ENCODE results near the gene ADAM15. TPM values are rescaled to one million over a fixed set of nuclear protein-coding genes. Genes with fewer than 3 reads are reported as not detected.
A peak's percentile ranks its signal among the peaks of the same experiment; 100 is the strongest.

Gene ADAM15
- total RNA-seq, 4 donors from 2014 or later: 232 to 289 (median 279) TPM

- 71 to 84% methylated on average over 3 to 6 of the region's 6 CpGs for WGBS, 2 donors
These were observed 39.6 kb upstream of the ADAM15 start for GRCh38 chr1:155011437-155012025.

GRCh38 chr1:155012026-155012546 lies 39.0 kb upstream of the ADAM15 start:
- TF ChIP-seq POLR2A (IDR thresholded peaks at IDR 0.05): no peak
- TF ChIP-seq CTCF (IDR thresholded peaks at IDR 0.05): no peak
- DNase-seq (ENCODE audit: low spot score in 2 of 2): peak; percentile 85 to 95
- intact Hi-C loops (cut with DNase I; ENCODE audit: low total_unique reads): loop anchor here (10.0 kb wide), 1 partner anchor 47 kb away; the partner anchor contains the start of gene PYGO2
- no peak overlapping the region for H3K4me3 ChIP-seq (ENCODE audit: low read depth, poor library complexity, severe bottlenecking)
- WGBS, 2 donors: 5 to 10% methylated on average over 9 of the region's 9 CpGs

More at GRCh38 chr1:155011437-155012025, 39.6 kb upstream of the ADAM15 start:
- peak in 1 of 2 donors; percentile 89 for DNase-seq (ENCODE audit: low spot score in 2 of 2)
- intact Hi-C loops (cut with DNase I; ENCODE audit: low total_unique reads): loop anchor here (10.0 kb wide), 1 partner anchor 47 kb away; the partner anchor contains the start of gene PYGO2
- no peak overlapping the region for H3K4me3 ChIP-seq (ENCODE audit: low read depth, poor library complexity, severe bottlenecking)
- TF ChIP-seq CTCF (IDR thresholded peaks at IDR 0.05) (no peak), POLR2A (IDR thresholded peaks at IDR 0.05) (no peak)

- TF ChIP-seq CTCF (IDR thresholded peaks at IDR 0.05) (no peak), POLR2A (IDR thresholded peaks at IDR 0.05) (no peak)
- intact Hi-C loops (cut with DNase I; ENCODE audit: low total_unique reads): loop anchor here (10.0 kb wide), 1 partner anchor 48 kb away; the partner anchor contains the start of gene PYGO2
- H3K4me3 ChIP-seq (ENCODE audit: low read depth, poor library complexity, severe bottlenecking): no peak overlapping the region
- no peak for DNase-seq (ENCODE audit: low spot score in 2 of 2)
- 45 to 48% methylated on average over 3 of the region's 3 CpGs for WGBS, 2 donors
These were observed 38.1 kb upstream of the ADAM15 start for GRCh38 chr1:155012776-155013602.

GRCh38 chr1:155013632-155014031 lies 37.5 kb upstream of the ADAM15 start:
- TF ChIP-seq CTCF (IDR thresholded peaks at IDR 0.05) (no peak), POLR2A (IDR thresholded peaks at IDR 0.05) (no peak)
- no peak for DNase-seq (ENCODE audit: low spot score in 2 of 2)
- 39 to 40% methylated on average over 8 of the region's 8 CpGs for WGBS, 2 donors
- intact Hi-C loops (cut with DNase I; ENCODE audit: low total_unique reads): loop anchor here (10.0 kb wide), 1 partner anchor 49 kb away; the partner anchor contains the start of gene PYGO2
- H3K4me3 ChIP-seq (ENCODE audit: low read depth, poor library complexity, severe bottlenecking): no peak overlapping the region

- intact Hi-C loops (cut with DNase I; ENCODE audit: low total_unique reads): loop anchor here (10.0 kb wide), 1 partner anchor 50 kb away; the partner anchor contains the start of gene PYGO2
- no peak for TF ChIP-seq POLR2A (IDR thresholded peaks at IDR 0.05)
- TF ChIP-seq CTCF (IDR thresholded peaks at IDR 0.05): no peak
- peak in 1 of 2 donors; percentile 86 for DNase-seq (ENCODE audit: low spot score in 2 of 2)
- no peak overlapping the region for H3K4me3 ChIP-seq (ENCODE audit: low read depth, poor library complexity, severe bottlenecking)
- WGBS, 2 donors: 81 to 87% methylated on average over 26 to 30 of the region's 31 CpGs
These were observed 36.2 kb upstream of the ADAM15 start for GRCh38 chr1:155014709-155015508.

All from lower leg skin (tissue), 4 donors.